Neural cell (in vitro differentiated cells): Measurements from ENCODE around the gene PLIN3. TPM values are rescaled to one million over a fixed set of nuclear protein-coding genes. Genes with fewer than 3 reads are reported as not detected.
"Not testable (repeated sequence)": the region's sequence is repeated elsewhere in the genome, so short reads cannot be mapped to it uniquely, and the experiment has no call there.

Source experiments
- H2AFZ ChIP-seq: fragments of 200-600, 300-800 bp; sonication (generic), shearing (Covaris generic); 2 replicates; pipeline ENCODE4 v1.6.0; 2014; ENCODE audit warnings: low read depth, mild to moderate bottlenecking, antibody characterized with exemption, low read length, moderate library complexity
- H3F3A ChIP-seq: fragments of 200-600 bp; shearing (Covaris generic); 2 replicates; pipeline ENCODE4 v1.6.1; 2016; ENCODE audit warnings: mild to moderate bottlenecking, moderate library complexity, mixed read lengths, antibody characterized with exemption, low read length; ENCODE audit not compliant: insufficient read depth, poor library complexity, severe bottlenecking
- H3K27ac ChIP-seq: fragments of 200-600, 300-800 bp; sonication (generic), shearing (Covaris generic); 2 replicates; pipeline ENCODE4 v1.5.1; 2014; ENCODE audit warnings: mild to moderate bottlenecking, low read length, moderate library complexity
- H3K27me3 ChIP-seq: fragments of 300-800, 200-600 bp; sonication (generic), shearing (Covaris generic); 2 replicates; pipeline ENCODE4 v1.6.0; 2014; ENCODE audit warnings: mild to moderate bottlenecking, low read depth, low read length, moderate library complexity; ENCODE audit not compliant: insufficient read depth
- H3K36me3 ChIP-seq: fragments of 300-800, 200-600 bp; sonication (generic), shearing (Covaris generic); 2 replicates; pipeline ENCODE4 v1.5.1; 2014; ENCODE audit warnings: mild to moderate bottlenecking, antibody characterized with exemption, low read length, moderate library complexity; ENCODE audit not compliant: insufficient read depth
- H3K4me2 ChIP-seq: fragments of 300-800, 200-600 bp; sonication (generic), shearing (Covaris generic); 2 replicates; pipeline ENCODE4 v1.6.0; 2014; ENCODE audit warnings: mild to moderate bottlenecking, low read length
- H3K4me3 ChIP-seq: fragments of 300-800, 200-600 bp; sonication (generic), shearing (Covaris generic); 2 replicates; pipeline ENCODE4 v1.5.1; 2014; ENCODE audit warnings: mild to moderate bottlenecking, low read length, moderate library complexity
- H3K79me2 ChIP-seq: fragments of 200-600 bp; shearing (Covaris generic); replicated peaks from 2 replicates; pipeline ENCODE4 v1.6.0; 2014; ENCODE audit warnings: mild to moderate bottlenecking, low read length, moderate library complexity; ENCODE audit not compliant: insufficient read depth
- H3K9ac ChIP-seq: fragments of 300-800, 200-600 bp; sonication (generic), shearing (Covaris generic); 2 replicates; pipeline ENCODE4 v1.6.1; 2016; ENCODE audit warnings: mild to moderate bottlenecking, low read length, mixed read lengths
- H3K9me2 ChIP-seq: fragments of 200-600 bp; shearing (Covaris generic); 2 replicates; pipeline ENCODE4 v1.6.1; 2016; ENCODE audit warnings: mild to moderate bottlenecking, low read length, mixed read lengths; ENCODE audit not compliant: insufficient read depth
- H3K9me3 ChIP-seq: fragments of 200-600, 300-800 bp; sonication (generic), shearing (Covaris generic); 2 replicates; pipeline ENCODE4 v1.6.1; 2016; ENCODE audit warnings: mild to moderate bottlenecking, mixed run types, low read length, moderate library complexity, mixed read lengths
- H4K20me1 ChIP-seq: fragments of 200-600 bp; shearing (Covaris generic); 2 replicates; pipeline ENCODE4 v1.6.1; 2016; ENCODE audit warnings: mild to moderate bottlenecking, mixed run types; ENCODE audit not compliant: insufficient read depth
- CTCF ChIP-seq: fragments of 450-650 bp; IDR thresholded peaks from 2 replicates; pipeline ENCODE4 v1.5.1; 2014; ENCODE audit warnings: antibody characterized with exemption, mild to moderate bottlenecking, moderate library complexity; ENCODE audit not compliant: poor library complexity, severe bottlenecking
- EP300 ChIP-seq: fragments of 450-650 bp; conservative IDR thresholded peaks from 2 replicates; pipeline ENCODE4 v1.6.1; 2014; ENCODE audit warnings: antibody characterized with exemption, mild to moderate bottlenecking, moderate library complexity; ENCODE audit not compliant: poor library complexity, severe bottlenecking
- EZH2 ChIP-seq: fragments of 200-600, 300-800 bp; shearing (Covaris generic), sonication (generic); IDR thresholded peaks from 2 replicates; pipeline ENCODE4 v1.6.1; 2014; ENCODE audit warnings: antibody characterized with exemption, low read length, borderline replicate concordance, mild to moderate bottlenecking; ENCODE audit not compliant: insufficient read depth, poor library complexity, severe bottlenecking
- MXI1 ChIP-seq: fragments of 450-650 bp; conservative IDR thresholded peaks from 2 replicates; pipeline ENCODE4 v1.6.1; 2014; ENCODE audit warnings: antibody characterized with exemption, mild to moderate bottlenecking; ENCODE audit not compliant: poor library complexity, severe bottlenecking
- POLR2AphosphoS5 ChIP-seq: IDR thresholded peaks from 2 replicates; pipeline ENCODE4 v1.6.1; 2012
- RAD21 ChIP-seq: fragments of 450-650 bp; conservative IDR thresholded peaks from 2 replicates; pipeline ENCODE4 v1.6.1; 2014; ENCODE audit warnings: antibody characterized with exemption, mild to moderate bottlenecking, moderate library complexity
- REST ChIP-seq: IDR thresholded peaks from 2 replicates; pipeline ENCODE4 v1.6.1; 2012; ENCODE audit warnings: borderline replicate concordance
- SMC3 ChIP-seq: fragments of 450-650 bp; conservative IDR thresholded peaks from 2 replicates; pipeline ENCODE4 v1.6.1; 2014; ENCODE audit warnings: antibody characterized with exemption, mild to moderate bottlenecking, moderate library complexity; ENCODE audit not compliant: poor library complexity
- TAF1 ChIP-seq: IDR thresholded peaks from 2 replicates; pipeline ENCODE4 v1.6.1; 2012; ENCODE audit warnings: low read depth
- polyA plus RNA-seq: library from polyadenylated mRNA; depleted of rRNA; stranded (reverse); fragments of >200 nt; gene quantifications from 2 replicates; pipeline ENCODE4 v1.2.3, GENCODE V29; 2014

Gene PLIN3
- polyA plus RNA-seq, 1 donor from 2014 or later = 0.71 TPM

DNA sequence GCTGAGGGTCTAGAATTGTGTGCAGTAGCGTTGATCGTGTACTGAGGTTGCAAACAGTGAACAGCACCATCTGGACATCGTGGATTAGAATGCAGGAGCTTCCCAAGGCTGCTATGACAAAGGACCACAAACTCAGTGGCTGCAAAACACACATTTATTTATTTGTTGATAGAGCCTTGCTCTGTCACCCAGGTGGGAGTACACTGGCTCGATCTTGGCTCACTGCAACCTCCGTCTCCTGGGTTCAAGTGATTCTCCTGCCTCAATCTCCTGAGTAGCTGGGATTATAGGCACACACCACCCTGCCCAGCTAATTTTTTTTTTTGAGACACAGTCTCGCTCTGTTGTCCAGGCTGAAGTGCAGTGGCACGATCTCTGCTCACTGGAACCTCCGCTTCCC, 39.5 kb upstream of the PLIN3 start (continued):
- no peak for TF ChIP-seq EP300
- TF ChIP-seq SMC3 = no peak

GRCh38 chr19:4904481-4904880, 37.0 kb upstream of the PLIN3 start:
- H3K79me2 ChIP-seq = no peaks in the 10 kb centered on the region
- no peak overlapping the region for H3K4me2 ChIP-seq
- H3K9me2 ChIP-seq = no peaks in the 10 kb centered on the region
- H3K27ac ChIP-seq = no peak overlapping the region
- no peaks in the 10 kb centered on the region for H3K36me3 ChIP-seq
- no peaks in the 10 kb centered on the region for H4K20me1 ChIP-seq
- TF ChIP-seq TAF1 (no peak), EP300 (no peak), REST (no peak), MXI1 (no peak), POLR2AphosphoS5 (no peak), CTCF (no peak), RAD21 (no peak), SMC3 (no peak), EZH2 (no peak)
- H2AFZ ChIP-seq = no peak overlapping the region
- no peak overlapping the region for H3K9ac ChIP-seq
- no peaks in the 10 kb centered on the region for H3K9me3 ChIP-seq
- no peaks in the 10 kb centered on the region for H3F3A ChIP-seq
- H3K27me3 ChIP-seq = peaks cover 2% of the 10 kb centered on the region
- no peak overlapping the region for H3K4me3 ChIP-seq

DNA sequence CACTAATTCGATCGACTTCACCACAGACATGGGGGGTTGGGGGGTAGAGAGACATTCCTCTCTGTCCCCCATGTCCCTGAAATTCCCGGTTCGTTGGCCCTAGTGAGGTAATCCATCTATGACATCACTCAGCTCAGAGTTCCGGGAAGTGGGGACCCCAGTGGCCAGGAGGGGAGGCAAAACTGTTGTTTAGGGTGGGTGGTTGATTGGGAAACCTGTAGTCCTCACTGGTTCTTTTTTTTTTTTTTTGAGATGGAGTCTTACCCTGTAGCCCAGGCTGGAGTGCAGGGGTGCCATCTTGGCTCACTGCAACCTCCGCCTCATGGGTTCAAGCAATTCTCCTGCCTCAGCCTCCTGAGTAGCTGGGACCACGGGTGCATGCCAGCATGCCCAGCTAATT, 35.3 kb upstream of the PLIN3 start, which contains the start of gene ARRDC5:
TSS of gene ARRDC5 (minus strand) at position 101 of the 400 bp plus-strand sequence. CDS start at position 30, 71 bp downstream.
- Histone ChIP-seq H3K9ac (no peak within 1 kb of the TSS), H3K27me3 (no peaks in the 10 kb centered on the region), H3F3A (no peaks in the 10 kb centered on the region), H2AFZ (no peak within 1 kb of the TSS), H3K4me3 (no peak within 1 kb of the TSS), H3K79me2 (no peaks in the 10 kb centered on the region), H4K20me1 (no peaks in the 10 kb centered on the region), H3K4me2 (no peak within 1 kb of the TSS), H3K27ac (no peak within 1 kb of the TSS), H3K9me3 (no peaks in the 10 kb centered on the region), H3K36me3 (no peaks in the 10 kb centered on the region), H3K9me2 (no peaks in the 10 kb centered on the region)
- TF ChIP-seq EP300 (no peak), RAD21 (no peak), EZH2 (no peak), REST (no peak), CTCF (no peak), POLR2AphosphoS5 (no peak)

GRCh38 chr19:4900879-4901278, 33.4 kb upstream of the PLIN3 start:
- H3K36me3 ChIP-seq, H3K9ac ChIP-seq, H3K27me3 ChIP-seq: not testable (repeated sequence)

More at GRCh38 chr19:4900879-4901278, 33.4 kb upstream of the PLIN3 start:
- not testable (repeated sequence) for H3K4me3 ChIP-seq, H4K20me1 ChIP-seq, H3K79me2 ChIP-seq, H3K27ac ChIP-seq, H3K4me2 ChIP-seq, H2AFZ ChIP-seq, H3F3A ChIP-seq, H3K9me2 ChIP-seq, H3K9me3 ChIP-seq
